GM21717 (cell line): ENCODE data around the gene RNF26.

Experiments used
- ATAC-seq: cut with Tn5 transposase; IDR thresholded peaks from one replicate; pipeline ENCODE4 v1.9.1; 2021; ENCODE audit warnings: mild to moderate bottlenecking, moderate library complexity; ENCODE audit not compliant: unreplicated experiment

Gene RNF26

GRCh38 chr11:119315131-119316015 lies 19.0 kb upstream of the RNF26 start:
- ATAC-seq: no peak

- no peak for ATAC-seq
Measured at GRCh38 chr11:119316016-119316728, 18.2 kb upstream of the RNF26 start.

GRCh38 chr11:119316729-119317591 lies 17.4 kb upstream of the RNF26 start, which contains the start of gene MCAM:
TSS of gene MCAM (minus strand) at chr11:119317130. CDS start at chr11:119317101, 29 bp downstream.
- ATAC-seq: no peak

GRCh38 chr11:119317592-119318239 lies 16.6 kb upstream of the RNF26 start:
- ATAC-seq: no peak

GRCh38 chr11:119318240-119319135 lies 15.8 kb upstream of the RNF26 start:
- no peak for ATAC-seq

- ATAC-seq: no peak
Measured at GRCh38 chr11:119319136-119319699, 15.1 kb upstream of the RNF26 start.

- no peak for ATAC-seq
Measured at GRCh38 chr11:119319700-119320239, 14.6 kb upstream of the RNF26 start.

GRCh38 chr11:119320240-119320775 lies 14.0 kb upstream of the RNF26 start:
- no peak for ATAC-seq

GRCh38 chr11:119320776-119321524 lies 13.4 kb upstream of the RNF26 start:
- ATAC-seq: peak; percentile 58

- no peak for ATAC-seq
Measured at GRCh38 chr11:119322360-119322739, 12.0 kb upstream of the RNF26 start.

GRCh38 chr11:119322921-119323531 lies 11.3 kb upstream of the RNF26 start:
- ATAC-seq: no peak

GRCh38 chr11:119323532-119324033 lies 10.7 kb upstream of the RNF26 start:
- no peak for ATAC-seq

GRCh38 chr11:119324189-119324588 lies 10.1 kb upstream of the RNF26 start:
- no peak for ATAC-seq

- no peak for ATAC-seq
Measured at GRCh38 chr11:119329320-119329719, 5.0 kb upstream of the RNF26 start.

- ATAC-seq: no peak
Measured at GRCh38 chr11:119330237-119330636, 4.1 kb upstream of the RNF26 start.

- ATAC-seq: no peak
Measured at GRCh38 chr11:119332111-119332765, 2.1 kb upstream of the RNF26 start.
